GM12872 (cell line): ENCODE results near the gene ASPSCR1.

ENCODE experiments used
- TF ChIP-seq, protein P1 (sequence below): IDR thresholded peaks from 3 replicates; pipeline ENCODE4 v1.5.1; 2011; ENCODE audit warnings: low read depth, mild to moderate bottlenecking, low read length, moderate library complexity; ENCODE audit not compliant: insufficient read depth

The ASPSCR1 gene

DNA sequence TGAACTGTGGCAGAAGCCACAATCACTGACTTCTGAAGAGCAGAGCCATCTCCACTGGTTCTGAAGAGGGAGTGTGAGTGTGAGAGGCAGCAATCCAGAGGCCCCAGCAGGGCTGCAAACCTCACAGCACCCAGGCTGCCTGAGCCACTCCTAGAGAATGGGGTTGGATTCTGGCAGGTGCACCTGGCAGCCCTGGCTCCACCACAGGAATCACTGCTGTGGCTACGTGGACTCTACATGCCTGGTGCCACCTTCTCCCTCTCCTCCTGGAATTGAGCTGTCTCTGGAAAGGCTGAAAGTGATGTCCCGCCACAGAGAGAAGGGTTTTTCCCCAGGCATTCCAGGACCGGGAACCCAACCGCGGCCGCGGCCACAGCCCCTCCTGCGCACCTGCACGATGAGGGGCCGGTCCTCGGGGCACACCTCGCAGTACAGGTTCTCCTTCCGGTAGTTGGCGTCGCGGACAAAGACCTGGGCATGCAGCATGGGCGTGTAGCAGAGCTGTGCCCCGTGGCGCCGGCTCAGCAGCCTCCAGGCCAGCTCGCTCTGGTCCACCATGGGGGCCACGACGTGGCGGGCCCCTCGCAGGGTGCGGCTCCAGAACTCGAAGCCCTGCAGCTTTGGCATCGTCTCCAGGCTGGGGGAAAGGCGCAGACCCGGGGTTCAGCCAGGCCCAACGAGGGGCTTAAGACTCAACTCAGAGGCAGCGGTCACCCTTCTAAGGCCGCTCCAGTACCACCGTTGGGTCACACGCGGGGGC is 87.2 kb downstream of the ASPSCR1 start:
- TF ChIP-seq, protein P1, sequence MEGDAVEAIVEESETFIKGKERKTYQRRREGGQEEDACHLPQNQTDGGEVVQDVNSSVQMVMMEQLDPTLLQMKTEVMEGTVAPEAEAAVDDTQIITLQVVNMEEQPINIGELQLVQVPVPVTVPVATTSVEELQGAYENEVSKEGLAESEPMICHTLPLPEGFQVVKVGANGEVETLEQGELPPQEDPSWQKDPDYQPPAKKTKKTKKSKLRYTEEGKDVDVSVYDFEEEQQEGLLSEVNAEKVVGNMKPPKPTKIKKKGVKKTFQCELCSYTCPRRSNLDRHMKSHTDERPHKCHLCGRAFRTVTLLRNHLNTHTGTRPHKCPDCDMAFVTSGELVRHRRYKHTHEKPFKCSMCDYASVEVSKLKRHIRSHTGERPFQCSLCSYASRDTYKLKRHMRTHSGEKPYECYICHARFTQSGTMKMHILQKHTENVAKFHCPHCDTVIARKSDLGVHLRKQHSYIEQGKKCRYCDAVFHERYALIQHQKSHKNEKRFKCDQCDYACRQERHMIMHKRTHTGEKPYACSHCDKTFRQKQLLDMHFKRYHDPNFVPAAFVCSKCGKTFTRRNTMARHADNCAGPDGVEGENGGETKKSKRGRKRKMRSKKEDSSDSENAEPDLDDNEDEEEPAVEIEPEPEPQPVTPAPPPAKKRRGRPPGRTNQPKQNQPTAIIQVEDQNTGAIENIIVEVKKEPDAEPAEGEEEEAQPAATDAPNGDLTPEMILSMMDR: no peak

DNA sequence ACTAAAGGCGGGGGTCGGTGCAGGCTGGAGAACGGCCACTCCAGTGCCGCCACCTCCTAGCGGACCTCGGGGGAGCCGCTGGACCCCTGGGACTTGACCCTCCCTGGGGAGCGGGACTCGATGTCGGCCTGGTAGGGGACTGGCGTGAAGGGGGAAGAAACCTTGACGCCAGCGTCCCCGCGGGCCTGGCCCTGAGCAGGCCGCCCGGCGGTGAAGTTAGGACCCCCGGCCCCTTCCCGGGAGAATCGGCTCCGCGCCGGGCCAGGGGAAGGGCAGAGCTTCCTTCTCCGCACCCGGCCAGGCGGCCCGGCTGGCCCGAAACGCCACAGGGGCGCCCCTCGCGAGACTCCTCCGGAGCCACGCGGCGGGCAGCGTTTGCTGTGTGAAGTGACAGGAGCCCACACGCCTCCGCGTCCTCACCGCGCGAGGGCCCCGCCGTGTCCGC is 87.8 kb downstream of the ASPSCR1 start:
- TF ChIP-seq, protein P1: no peak

DNA sequence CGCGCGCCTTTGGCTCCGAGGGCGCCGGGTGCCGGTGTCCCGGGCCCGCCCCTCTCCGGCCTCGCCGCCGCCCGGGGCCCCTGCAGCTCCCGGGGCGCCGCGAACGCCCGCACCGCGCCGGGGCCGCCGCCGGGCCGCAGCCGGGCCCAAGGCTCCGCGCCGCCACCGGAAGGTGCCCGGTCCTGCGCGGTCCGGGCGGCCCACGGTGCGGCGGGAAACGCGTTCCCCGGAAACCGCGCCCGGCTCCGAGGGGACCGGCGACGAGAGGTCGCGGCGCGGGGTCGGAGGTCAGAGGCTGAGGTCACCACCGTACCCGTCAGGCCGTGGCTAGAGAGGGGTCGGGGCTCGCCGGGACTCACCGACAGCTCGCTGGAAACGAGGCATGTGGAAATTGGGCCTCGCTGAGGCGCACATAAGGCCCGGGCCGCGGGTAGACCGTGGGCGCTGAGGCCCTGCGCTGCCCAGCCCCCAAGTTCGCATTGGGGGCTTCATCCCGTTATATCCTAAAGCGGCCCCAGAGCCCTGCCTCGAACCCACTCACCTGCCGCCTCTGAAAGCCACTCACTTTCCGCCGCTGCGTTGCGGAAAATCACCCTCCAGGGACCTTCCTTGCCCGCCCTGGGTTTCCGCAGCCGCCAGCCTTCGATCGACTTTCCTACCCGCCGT is 88.3 kb downstream of the ASPSCR1 start, which contains the start of gene DUS1L:
TSS of gene DUS1L (minus strand) at position 167 of the 666 bp plus-strand sequence. CDS start 745 bp downstream, outside the sequence.
- TF ChIP-seq, protein P1: no peak
